Loucy (cell line): Measurements from ENCODE around the gene RNF135.

ENCODE experiments used
- H2AFZ ChIP-seq: fragments of 200-600 bp; sonication (generic); 2 replicates; pipeline ENCODE4 v1.6.0; 2016; ENCODE audit warnings: antibody characterized with exemption, mild to moderate bottlenecking, low read length, moderate library complexity
- H3F3A ChIP-seq: fragments of 200-600 bp; 2 replicates; pipeline ENCODE4 v1.6.0; 2016; ENCODE audit warnings: antibody characterized with exemption, low read depth, mild to moderate bottlenecking
- H3K27me3 ChIP-seq: fragments of 200-600 bp; sonication (generic); 2 replicates; pipeline ENCODE4 v1.6.1; 2014; ENCODE audit warnings: low read length, mild to moderate bottlenecking; ENCODE audit not compliant: insufficient read depth, poor library complexity, severe bottlenecking
- H3K36me3 ChIP-seq: fragments of 200-600 bp; sonication (generic); 2 replicates; pipeline ENCODE4 v1.6.1; 2016; ENCODE audit warnings: low read length; ENCODE audit not compliant: insufficient read depth
- H3K4me1 ChIP-seq: fragments of 200-600 bp; sonication (generic); 2 replicates; pipeline ENCODE4 v1.5.1; 2014; ENCODE audit warnings: low read length, mild to moderate bottlenecking; ENCODE audit not compliant: insufficient read depth, poor library complexity, severe bottlenecking
- H3K4me2 ChIP-seq: fragments of 200-600 bp; sonication (generic); 2 replicates; pipeline ENCODE4 v1.6.0; 2014; ENCODE audit warnings: antibody characterized with exemption, low read length, low read depth, mild to moderate bottlenecking; ENCODE audit not compliant: poor library complexity, severe bottlenecking
- H3K4me3 ChIP-seq: fragments of 200-600 bp; sonication (generic); 2 replicates; pipeline ENCODE4 v1.5.1; 2014; ENCODE audit warnings: low read length, mild to moderate bottlenecking, mixed read lengths; ENCODE audit not compliant: poor library complexity, severe bottlenecking
- H3K79me2 ChIP-seq: fragments of 200-600 bp; sonication (generic); 2 replicates; pipeline ENCODE4 v1.6.1; 2014; ENCODE audit warnings: low read length; ENCODE audit not compliant: insufficient read depth
- H3K9ac ChIP-seq: fragments of 200-600 bp; sonication (generic); 2 replicates; pipeline ENCODE4 v1.6.0; 2014; ENCODE audit warnings: mild to moderate bottlenecking, low read depth, low read length, moderate library complexity; ENCODE audit not compliant: poor library complexity, severe bottlenecking
- H3K9me2 ChIP-seq: fragments of 200-600 bp; sonication (generic); replicated peaks from 2 replicates; pipeline ENCODE4 v1.6.1; 2016; ENCODE audit warnings: low read depth, low read length, mixed read lengths
- H3K9me3 ChIP-seq: fragments of 200-600 bp; sonication (generic); 2 replicates; pipeline ENCODE4 v1.6.1; 2014; ENCODE audit warnings: mild to moderate bottlenecking, antibody characterized with exemption, low read length, low read depth; ENCODE audit not compliant: insufficient read depth
- H4K20me1 ChIP-seq: fragments of 200-600 bp; sonication (generic); 2 replicates; pipeline ENCODE4 v1.6.0; 2014; ENCODE audit warnings: antibody characterized with exemption, low read length, mild to moderate bottlenecking; ENCODE audit not compliant: insufficient read depth, poor library complexity, severe bottlenecking
- CTCF ChIP-seq: fragments of 200-600 bp; sonication (generic); conservative IDR thresholded peaks from 2 replicates; pipeline ENCODE4 v1.5.1; 2014; ENCODE audit warnings: mild to moderate bottlenecking, antibody characterized with exemption, low read length
- EZH2phosphoT487 ChIP-seq: fragments of 200-600 bp; IDR thresholded peaks from 2 replicates; pipeline ENCODE4 v1.6.1; 2018; ENCODE audit warnings: antibody characterized with exemption, mild to moderate bottlenecking, moderate library complexity, borderline replicate concordance

The RNF135 gene

DNA sequence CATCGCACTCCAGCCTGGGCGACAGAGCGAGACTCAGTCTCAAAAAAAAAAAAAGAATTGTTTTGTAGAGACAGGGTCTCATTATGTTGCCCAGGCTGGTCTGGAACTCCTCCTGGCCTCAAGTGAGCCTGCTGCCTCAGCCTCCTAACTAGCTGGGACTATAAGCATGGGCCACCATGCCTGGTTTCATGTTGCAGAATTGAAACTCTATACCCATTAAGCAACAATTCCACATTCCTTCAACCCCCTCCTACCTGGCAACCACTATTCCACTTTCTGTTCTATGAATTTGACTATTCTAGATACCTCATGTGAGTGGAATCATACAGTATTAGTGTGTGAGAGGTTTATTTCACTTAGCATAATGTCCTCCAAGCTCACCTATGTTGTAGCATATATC lies 24.5 kb downstream of the RNF135 start:
- Histone ChIP-seq H3K4me1 (no peaks in the 10 kb centered on the region), H3F3A (no peaks in the 10 kb centered on the region), H4K20me1 (no peaks in the 10 kb centered on the region), H3K9ac (no peak overlapping the region), H3K4me2 (no peak overlapping the region), H3K27me3 (no peaks in the 10 kb centered on the region), H3K9me2 (no peaks in the 10 kb centered on the region), H2AFZ (no peak overlapping the region), H3K9me3 (no peaks in the 10 kb centered on the region), H3K36me3 (peaks cover 27% of the 10 kb centered on the region; the same call in 1 of the 2 replicates), H3K79me2 (no peaks in the 10 kb centered on the region), H3K4me3 (no peak overlapping the region)
- no peak for TF ChIP-seq CTCF
- TF ChIP-seq EZH2phosphoT487 = no peak

GRCh38 chr17:30996486-30996885 lies 25.6 kb downstream of the RNF135 start:
- H2AFZ ChIP-seq = no peak overlapping the region
- no peaks in the 10 kb centered on the region for H3F3A ChIP-seq
- H3K4me3 ChIP-seq = no peak overlapping the region
- H3K9me3 ChIP-seq = no peaks in the 10 kb centered on the region
- no peaks in the 10 kb centered on the region for H3K9me2 ChIP-seq
- no peaks in the 10 kb centered on the region for H3K4me1 ChIP-seq
- H4K20me1 ChIP-seq = no peaks in the 10 kb centered on the region
- no peak for TF ChIP-seq CTCF
- no peak for TF ChIP-seq EZH2phosphoT487
- H3K27me3 ChIP-seq = no peaks in the 10 kb centered on the region
- H3K79me2 ChIP-seq = no peaks in the 10 kb centered on the region
- H3K4me2 ChIP-seq = no peak overlapping the region
- H3K36me3 ChIP-seq = peaks cover 27% of the 10 kb centered on the region; the same call in 1 of the 2 replicates
- no peak overlapping the region for H3K9ac ChIP-seq

DNA sequence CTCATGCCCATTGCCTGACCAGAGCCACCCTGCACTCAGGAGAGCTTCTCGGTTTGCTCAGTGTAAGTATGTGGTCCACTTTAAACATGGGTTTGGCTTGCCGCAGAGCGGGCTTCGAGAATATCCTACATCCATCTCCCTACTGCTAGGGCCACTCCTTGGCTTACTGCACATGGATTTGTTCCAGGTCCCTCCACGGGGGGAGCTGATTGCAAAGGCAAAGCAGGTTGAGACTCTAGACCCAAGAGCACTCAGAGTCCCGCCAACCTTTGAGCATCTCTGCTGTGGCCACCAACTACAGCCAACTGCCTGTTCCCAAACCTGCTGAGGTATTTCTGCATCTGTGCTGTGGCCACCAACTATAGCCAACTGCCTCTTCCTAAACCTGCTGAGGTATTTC lies 26.4 kb downstream of the RNF135 start:
- peaks cover 27% of the 10 kb centered on the region; the same call in 1 of the 2 replicates for H3K36me3 ChIP-seq

More for the DNA sequence above, 26.4 kb downstream of the RNF135 start:
- Histone ChIP-seq H3K79me2 (no peaks in the 10 kb centered on the region), H3K4me1 (no peaks in the 10 kb centered on the region), H3K4me3 (no peak overlapping the region), H4K20me1 (no peaks in the 10 kb centered on the region), H3K9me2 (no peaks in the 10 kb centered on the region), H3F3A (no peaks in the 10 kb centered on the region), H3K27me3 (no peaks in the 10 kb centered on the region), H3K9ac (no peak overlapping the region), H2AFZ (no peak overlapping the region), H3K4me2 (no peak overlapping the region), H3K9me3 (no peaks in the 10 kb centered on the region)
- no peak for TF ChIP-seq CTCF
- TF ChIP-seq EZH2phosphoT487 = no peak
